HG03095 (cell line): Measurements from ENCODE around the gene ITGB1.

Experiments used
- ATAC-seq: cut with Tn5 transposase; IDR thresholded peaks from one replicate; pipeline ENCODE4 v1.9.1; 2021; ENCODE audit warnings: moderate library complexity; ENCODE audit not compliant: unreplicated experiment

The ITGB1 gene

DNA sequence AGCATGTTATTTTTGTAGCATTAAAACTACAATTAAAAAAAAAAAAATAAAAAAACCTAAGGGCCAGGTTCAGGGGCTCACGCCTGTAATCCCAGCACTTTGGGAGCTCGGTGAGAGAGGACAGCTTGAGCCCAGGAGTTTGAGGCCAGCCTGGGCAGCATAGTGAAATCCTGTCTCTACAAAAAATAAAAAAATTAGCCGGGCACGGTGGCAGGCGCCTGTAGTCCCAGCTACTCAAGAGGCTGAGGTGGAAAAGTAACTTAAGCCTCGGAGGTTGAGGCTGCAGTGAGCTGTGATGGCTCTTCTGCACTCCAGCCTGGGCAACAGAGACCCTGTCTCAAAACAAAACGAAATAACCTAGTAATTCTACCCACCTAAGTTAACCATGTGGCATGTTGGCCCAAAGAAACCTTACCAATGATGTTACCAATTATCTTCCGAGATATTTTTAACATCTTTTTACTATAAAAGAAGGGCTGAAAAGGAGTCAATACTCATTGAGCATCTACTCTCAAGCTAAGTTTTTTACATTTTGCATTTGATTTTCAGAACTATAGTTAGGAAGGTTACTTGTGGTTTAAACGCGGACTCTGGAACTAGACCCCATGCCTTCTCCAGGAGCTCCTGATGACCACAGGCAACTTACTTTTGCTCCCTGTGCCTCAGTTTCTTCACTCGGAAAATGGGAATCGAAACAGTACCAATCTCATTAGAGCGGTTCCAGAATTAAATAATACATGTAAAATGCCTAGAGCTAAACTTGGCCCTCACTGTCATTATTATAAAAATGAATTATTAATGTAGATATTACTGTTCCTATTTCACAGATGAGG, 1.4 kb downstream of the ITGB1 start:
- no peak for ATAC-seq

DNA sequence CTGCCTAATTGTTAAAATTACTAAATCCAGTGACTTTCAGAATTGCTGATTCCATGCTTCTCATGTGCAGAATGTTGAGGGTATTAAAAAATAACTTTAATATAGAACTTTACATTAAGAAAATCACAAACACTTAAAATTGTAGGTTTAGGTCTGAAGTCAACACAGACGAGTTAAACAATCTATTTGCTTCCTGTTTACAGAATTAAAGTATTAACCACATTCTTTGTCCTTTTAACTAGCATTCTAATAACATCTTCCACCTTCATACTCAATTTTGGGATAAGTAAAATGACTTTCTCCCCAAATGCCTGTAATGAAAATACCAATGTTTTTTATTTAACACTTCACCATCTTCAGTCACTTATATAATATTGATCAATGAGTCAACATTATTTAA, 2.2 kb downstream of the ITGB1 start:
- no peak for ATAC-seq

DNA sequence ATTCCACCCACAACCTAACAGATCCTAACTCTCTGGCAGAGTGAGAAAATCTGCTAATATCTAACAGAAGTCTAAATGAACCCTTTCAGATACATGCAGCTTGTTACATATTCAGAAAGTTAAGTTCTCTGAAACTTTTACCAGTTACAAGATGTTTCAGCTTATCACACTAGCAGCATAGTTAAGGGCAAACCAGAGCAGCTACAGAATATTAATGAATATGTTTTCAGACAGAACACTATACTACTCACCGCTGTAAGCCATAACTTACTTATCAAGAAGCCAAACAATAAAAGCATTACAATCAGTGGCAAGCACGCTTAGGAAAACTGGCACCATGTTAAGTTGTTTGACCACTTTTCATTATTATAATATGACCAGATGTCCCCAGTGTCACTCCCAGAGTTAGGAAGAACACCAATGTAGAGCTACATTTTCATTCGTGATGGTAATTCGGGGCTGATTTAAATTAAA, 2.7 kb downstream of the ITGB1 start:
- ATAC-seq, result no peak

DNA sequence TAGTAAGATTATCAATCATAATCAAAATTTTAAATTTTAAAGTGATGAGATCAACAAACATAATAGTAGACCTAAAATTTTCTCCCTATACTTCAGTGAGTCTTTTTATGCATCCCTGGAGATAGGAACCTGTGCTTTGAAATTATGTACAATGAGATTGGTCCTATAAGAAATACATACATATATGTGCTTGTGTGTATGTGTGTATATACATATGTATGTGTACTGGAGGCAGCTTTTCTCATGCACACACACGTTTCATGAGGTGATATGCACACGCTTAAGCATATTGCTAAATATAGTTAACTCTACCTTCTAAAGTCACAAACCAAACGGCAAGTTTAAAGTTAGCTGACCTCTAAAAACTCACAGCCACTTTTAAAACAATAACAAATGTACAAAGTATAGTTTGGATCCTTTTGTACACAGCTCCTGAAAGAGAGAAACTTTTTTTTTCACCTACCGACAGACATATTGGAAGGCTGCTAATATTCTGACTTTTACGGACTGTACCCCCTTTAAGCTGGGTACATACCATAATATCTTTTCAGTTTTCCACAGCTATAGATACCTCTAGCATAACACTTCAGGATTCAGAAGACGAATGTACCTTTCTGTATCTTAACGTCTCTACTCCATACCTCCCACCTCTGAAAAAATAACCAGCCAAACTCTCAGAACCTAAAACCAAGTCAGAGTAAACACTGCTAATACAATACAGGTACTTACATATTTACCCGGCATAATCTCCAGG, 3.3 kb downstream of the ITGB1 start:
- ATAC-seq, result no peak

DNA sequence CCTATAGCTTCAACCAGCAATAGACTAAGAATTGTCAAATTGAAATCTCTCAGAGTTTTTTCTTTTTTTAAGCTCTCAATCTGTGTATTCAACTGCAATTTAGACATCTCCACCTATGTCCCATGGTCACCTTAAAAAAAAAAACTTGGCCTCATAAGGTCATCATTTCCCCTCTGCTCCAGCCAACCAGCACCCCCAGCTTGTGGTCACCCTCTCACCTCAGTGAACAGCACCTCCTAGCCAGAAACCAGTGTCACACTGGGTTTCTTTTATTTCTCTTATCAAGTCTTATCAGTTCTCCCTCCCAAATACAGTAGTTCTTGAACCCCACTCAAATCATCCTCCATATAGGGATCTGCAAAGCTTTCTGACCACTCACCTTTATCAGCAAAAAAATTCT, 4.0 kb downstream of the ITGB1 start:
- ATAC-seq, result no peak

DNA sequence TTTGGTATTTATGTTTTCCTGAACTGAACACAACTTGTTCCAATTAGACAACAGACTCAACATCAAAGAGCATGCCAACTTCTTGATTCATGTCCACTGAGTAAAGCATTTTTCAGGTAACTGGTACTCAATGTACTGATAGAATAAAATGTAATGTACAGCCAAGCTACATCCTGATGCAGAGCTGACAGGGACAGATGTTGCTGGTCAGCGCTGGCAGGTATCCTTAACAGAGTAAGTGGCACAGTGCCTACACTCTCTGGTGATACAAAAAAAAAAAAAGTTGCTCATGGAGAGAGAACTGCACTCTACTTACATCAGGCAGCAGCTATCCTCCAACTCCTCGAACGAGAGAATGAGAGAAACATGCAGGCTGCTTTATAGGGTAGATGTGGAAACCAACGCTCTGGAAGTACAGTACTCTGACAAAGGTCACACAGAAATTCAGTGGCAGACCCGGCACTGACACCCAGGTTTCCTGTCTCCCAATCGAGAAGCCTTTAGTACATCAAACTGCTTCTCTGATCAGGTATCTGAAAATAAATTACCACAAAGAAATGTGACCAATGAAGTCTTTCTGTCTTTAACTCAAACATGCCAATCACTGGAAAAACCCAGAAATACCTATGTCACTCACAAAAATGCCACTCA, 4.6 kb downstream of the ITGB1 start:
- no peak for ATAC-seq

DNA sequence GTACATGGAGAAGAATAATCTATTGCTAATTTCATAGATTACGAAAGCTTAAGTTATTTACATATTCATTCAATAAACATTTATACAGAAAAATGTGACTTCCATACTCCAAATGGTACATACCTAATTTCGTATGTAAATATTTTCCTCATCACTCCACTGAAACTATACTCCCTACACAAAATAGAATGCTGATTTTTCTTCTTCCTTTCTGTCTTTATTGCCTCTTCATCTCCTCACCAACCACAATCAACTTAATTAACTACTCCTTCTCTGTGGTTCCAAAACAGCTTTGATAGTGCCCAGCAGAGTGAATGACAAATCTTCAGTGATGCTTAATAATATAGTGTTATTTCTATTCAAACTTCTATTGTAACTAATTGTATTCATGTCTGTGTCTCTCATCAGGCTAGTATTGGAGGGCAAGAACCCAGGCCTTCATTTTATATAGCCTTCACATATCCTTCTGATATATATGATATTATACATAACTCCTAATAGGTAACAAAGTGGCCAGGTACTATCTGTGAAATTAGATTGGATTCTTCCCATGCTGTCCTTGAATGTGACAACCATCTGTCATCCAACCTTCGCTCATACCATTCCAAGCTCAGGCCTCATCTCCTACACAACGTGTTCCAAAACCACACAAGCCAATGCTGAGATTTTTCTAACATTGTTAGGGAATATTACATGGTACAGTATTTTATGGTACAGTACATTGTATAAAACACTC, 5.3 kb downstream of the ITGB1 start:
- no peak for ATAC-seq

DNA sequence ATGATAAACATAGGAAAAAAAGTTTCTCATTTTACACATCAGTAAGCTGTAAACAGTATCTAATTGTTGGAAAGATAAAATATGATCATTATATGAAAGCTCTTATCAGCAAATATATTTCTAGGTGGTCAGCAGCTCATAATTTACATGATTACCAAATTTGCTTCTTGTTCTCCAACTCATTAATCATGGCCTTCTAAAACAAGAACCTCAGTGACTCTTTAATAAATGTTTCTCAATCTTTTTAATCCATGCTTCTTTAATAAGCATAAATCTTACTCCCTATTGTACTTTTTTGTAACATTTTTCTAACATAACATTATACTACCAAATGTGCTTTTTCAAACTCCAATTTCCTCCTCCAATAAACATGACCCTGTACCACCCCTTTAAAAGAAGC, 5.9 kb downstream of the ITGB1 start:
- no peak for ATAC-seq

DNA sequence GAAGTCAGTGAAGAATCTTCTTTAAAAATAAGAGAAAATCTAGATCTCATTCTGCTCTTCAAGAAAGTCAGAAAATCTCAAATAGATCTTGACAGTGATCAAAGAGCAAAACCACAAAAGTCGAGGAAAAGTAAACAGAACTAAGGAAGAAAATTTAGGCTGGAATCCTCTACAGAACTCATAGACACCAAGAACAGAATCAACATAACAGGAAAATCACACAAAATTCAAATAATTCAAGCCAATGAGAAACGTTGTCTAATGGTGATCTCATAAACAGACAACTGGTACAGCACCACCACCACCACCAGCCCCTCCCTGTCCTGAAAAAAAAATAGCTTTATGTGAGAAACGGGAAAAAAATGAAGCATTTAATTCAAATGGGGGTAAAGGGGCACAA, 6.9 kb downstream of the ITGB1 start:
- ATAC-seq, result no peak

DNA sequence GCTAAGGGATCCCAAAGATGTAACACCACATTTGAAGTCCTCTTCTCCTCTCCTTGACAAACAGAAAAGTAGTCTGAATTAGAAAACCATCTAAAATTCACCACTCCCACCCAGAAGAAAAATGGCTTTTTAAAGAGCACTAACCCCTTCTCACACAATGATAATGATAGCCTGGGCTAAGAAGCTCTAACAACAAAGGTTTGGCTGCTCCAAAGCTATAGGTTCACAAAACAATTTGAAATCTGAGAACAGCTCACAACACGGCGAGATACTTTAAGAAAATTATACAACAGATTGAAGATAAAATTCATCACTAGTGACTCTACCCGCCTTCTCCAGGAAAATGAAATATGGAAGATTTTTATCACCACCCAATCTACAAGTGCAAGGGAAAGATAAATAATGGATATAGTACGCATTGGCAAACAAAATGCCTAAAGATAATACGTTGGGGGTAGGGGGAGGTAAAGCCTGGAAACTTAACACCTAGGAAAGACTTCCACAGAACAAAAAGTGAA, 7.4 kb downstream of the ITGB1 start:
- ATAC-seq, result no peak

DNA sequence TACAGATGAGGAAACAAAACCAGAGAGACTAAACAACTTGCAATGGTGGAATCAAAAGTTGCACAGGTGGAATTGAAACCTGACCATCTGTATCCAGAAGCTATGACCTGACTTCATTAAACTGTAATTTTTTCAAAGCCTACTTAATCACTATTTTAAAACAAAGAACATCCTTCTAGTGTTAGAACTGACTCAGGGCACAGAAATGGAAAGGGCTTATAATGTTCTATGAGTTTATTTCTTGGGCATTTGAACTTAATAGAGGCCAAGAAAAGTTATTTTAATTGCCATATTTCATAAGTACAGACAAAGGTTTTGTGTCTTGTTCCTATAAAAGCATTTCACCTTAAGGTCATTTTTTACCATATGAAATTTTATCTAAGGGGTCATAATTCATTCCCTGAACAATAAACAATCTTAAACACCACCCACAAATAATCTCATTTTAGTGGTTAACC, 8.8 kb downstream of the ITGB1 start:
- no peak for ATAC-seq

DNA sequence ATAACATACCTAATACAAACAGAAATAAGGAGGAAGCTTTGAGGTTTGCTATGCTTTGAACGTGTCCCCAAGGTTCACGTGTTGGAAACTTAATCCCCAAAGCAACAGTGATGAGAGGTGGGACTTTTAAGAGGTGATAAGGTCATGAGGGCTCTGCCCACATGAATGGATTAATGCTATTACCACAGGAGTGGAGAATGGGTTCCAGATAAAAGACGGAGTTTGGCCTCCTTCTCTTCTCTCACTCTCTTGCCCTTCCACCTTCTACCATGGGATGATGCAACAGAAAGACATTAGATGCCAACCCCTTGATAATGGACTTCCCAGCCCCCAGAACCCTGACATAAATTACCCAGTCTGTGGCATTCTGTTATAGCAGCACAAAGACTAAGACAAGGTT, 9.6 kb downstream of the ITGB1 start:
- no peak for ATAC-seq

DNA sequence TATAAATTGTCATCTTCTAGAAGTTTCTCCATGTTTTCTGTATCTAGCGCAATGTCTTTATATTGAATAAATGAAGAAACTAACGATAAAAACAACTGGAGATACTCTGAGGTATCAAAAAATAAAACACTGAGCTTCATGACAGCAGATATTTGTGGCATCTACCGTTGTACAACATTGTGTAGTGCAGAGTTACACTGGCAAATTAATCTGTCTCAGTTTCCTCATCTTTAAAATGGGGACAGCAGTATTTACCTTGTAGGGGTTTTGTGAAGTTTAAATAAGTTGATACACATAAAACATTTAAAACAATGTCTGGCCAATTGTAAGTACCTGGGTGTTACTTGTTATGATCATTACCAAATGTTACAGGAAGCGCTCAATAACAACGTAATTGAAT, 10.4 kb downstream of the ITGB1 start:
- ATAC-seq, result no peak

DNA sequence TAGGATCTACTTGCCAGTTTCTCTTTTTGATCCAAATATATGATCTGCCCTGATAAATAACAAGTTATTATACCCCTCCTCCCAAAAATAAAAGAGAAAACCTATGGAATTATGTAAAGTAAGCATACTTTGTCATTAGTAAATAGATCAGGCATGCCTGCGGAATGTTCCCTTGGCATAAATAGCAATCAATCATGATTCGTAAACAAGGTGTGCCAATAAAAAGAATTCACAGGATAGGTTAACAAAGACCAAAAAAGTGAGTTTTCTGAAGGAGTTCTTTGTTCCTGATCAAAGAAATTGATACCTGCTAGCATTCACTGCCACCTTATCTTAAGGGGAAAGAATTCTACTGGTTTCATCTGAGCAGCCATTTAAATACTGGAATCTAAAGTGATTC, 11.9 kb downstream of the ITGB1 start:
- ATAC-seq, result no peak

DNA sequence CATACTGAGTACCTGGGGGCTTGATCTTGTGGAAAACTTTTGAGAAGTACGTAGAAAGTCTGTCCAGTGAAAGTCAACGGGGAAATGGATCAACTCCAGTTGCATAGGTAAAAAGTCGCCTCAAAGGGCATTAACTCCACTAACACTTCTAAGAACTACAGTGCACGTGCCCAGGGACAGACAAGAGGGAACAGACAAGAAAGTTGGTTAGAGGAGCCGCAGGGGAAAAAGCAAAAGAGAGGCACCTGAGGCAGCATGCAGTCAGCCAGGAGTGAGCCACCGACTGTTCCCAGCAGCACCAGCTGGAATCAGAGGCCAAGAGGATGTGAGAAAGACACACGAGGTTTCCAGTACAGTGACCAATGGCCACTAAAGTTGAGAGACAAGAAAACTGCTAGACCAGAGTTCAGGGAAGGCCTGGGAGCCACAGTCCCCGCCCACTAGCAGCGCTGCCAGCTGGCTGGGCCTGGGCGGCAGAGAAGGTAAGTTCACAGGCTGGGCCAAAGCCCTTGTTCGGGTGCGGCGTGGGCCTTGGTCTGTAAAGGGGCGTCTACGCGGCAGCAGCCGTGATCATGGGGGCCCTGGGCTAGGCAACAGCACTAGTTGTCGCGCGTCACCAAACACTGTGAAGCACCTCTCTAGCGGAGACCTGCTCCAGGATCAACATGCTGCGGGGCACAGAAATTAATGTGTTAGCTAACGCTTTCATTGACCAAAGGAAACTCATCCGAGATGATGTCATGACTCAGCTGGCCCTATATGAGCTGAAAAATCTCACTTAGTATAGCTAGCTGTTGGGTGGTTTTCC, 14.0 kb downstream of the ITGB1 start:
- ATAC-seq, result no peak

DNA sequence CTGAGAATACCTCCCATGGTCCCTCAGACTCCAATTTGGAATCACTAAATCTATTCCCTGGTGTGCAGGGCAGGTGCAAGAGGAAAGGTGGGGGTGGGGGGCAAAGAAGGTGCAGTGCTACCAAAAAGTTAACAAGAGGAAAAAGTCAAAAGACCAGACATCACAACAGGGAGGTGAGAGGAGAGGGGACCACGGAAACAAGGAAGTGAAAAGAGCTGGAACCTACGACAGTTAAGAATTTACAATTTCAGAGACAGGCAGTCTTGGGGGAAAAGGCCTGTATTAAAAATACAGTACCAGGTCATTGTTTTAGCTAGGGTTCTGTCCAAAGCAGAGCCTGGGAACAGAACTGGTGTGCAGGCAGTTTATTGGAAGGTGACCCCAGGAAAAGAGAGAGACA, 14.6 kb downstream of the ITGB1 start:
- ATAC-seq, result peak; percentile 57

DNA sequence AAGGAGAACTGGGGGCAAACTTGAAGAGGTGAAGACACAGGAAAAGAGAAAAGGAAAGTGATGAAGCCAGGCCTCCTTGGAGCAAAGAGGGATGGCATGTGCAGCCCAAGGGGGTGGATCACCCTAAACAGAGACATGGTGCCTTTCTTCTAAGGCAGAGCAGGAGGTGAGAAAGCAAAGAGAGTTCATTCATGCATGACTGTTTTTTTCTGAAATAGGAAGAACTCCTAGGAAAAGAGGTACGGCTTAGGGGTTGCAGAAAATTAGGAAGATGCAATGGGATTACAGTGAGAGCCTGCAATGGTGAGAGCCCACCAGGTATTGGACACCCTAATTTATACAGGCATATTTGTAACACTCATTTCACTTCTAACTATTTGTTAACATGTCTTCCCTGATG, 15.9 kb downstream of the ITGB1 start:
- no peak for ATAC-seq

DNA sequence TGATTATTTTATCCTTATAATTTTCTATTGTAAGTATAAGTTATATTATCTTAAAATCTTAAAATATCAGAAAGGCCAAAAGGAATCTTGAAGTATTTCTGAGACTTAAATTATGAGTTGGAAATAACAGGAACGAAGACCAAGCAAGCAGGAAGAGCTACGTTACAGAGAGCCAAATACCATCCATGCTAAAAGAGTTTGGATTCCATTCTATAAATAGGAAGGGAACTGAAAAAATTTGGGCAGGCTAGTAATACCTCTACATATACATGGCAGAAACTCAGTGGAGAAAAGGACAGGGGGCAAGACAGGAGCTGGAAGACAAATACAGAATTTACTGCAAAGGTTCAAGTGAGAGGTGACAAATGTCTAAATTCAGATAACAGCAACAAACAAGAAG, 16.7 kb downstream of the ITGB1 start:
- ATAC-seq, result no peak

DNA sequence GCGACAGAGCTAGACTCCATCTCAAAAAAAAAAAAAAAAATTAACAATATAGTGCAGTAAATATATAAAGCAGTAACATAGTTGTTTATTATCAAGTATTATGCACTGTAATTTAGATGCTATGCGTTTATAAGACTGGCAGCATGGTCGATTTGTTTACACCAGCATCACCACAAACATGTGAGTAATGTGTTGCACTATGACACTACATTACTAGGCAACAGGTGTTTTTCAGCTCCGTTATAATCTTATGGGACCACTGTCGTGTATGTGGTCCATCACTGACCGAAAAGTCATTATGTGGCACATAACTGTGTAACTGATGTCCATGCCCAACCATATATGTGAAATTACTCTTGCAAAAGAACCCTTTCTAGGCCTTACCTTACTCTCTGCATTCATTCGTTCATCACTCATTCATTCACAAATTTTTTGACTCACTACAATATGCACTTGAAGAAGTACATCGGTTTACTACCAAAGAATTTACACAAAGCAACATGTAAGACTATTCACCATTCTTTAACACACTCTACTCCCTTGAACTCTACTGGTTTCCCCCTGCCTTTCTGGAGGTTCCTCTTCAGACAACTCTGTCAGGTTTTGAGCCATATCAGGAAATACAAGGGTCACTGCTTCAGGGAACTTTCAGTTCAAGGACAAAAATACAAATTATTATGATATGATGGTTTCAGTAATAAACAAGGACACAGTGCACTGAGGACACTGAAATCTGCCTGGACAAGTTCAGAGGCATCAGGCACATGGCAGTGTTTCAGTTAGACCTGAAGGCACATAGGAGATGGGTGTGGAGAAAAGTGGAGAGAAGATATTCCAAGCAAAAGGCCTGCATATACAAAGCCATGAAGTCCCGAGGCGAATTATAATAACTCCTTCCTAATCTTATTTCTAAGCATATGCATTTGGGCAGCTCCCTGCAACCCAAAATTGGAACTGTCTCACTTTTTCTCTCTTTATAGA, 17.4 kb downstream of the ITGB1 start:
- ATAC-seq, result no peak
